NCI-H2227 (cell line): Measurements from ENCODE around the gene CCL14.
"Not testable (repeated sequence)": the region's sequence is repeated elsewhere in the genome, so short reads cannot be mapped to it uniquely, and the experiment has no call there.

Source experiments
- DNase-seq: peaks from one replicate; lab custom pipeline; 2025; ENCODE audit not compliant: unreplicated experiment; lab: John Stamatoyannopoulos, UW

The CCL14 gene

GRCh38 chr17:35943537-35943936 is 43.0 kb downstream of the CCL14 start, which contains the start of gene LYZL6:
TSS of gene LYZL6 (minus strand) at chr17:35943713. CDS start at chr17:35939356, 4,357 bp downstream.
- DNase-seq = no peak

GRCh38 chr17:35942588-35943186 is 43.8 kb downstream of the CCL14 start:
- DNase-seq = no peak

GRCh38 chr17:35938492-35938891 is 48.0 kb downstream of the CCL14 start:
- not testable (repeated sequence) for DNase-seq

GRCh38 chr17:35936063-35936462 is 50.5 kb downstream of the CCL14 start:
- no peak for DNase-seq

- no peak for DNase-seq
Measured at GRCh38 chr17:35934760-35935159, 51.8 kb downstream of the CCL14 start.
